GM18951 (cell line): ENCODE results near the gene SPATA32.
"Not testable (repeated sequence)": the region's sequence is repeated elsewhere in the genome, so short reads cannot be mapped to it uniquely, and the experiment has no call there.

ENCODE experiments used
- POLR2A ChIP-seq: IDR thresholded peaks from 4 replicates; pipeline ENCODE4 v1.6.1; 2011; ENCODE audit warnings: mild to moderate bottlenecking; ENCODE audit not compliant: insufficient read length, insufficient read depth; ENCODE audit errors: extremely low read depth
- in situ Hi-C: fragments of 300-500 bp; cut with MboI; formaldehyde crosslinking; loops from one replicate; pipeline ENCODE4 v1.12.0; 2022; ENCODE audit warnings: low sequenced_read_pairs, mixed read lengths, inconsistent platforms; ENCODE audit not compliant: unreplicated experiment

Gene SPATA32

GRCh38 chr17:45261577-45262515 lies at the start of gene SPATA32:
Gene SPATA32, minus strand, starts transcription at chr17:45262094. Its CDS starts 78 bp downstream, at chr17:45262016.
- no peak for TF ChIP-seq POLR2A
- in situ Hi-C loops, result no loop called here

- in situ Hi-C loops, result no loop called here
- TF ChIP-seq POLR2A, result no peak
Measured at GRCh38 chr17:45311401-45311759, 49.5 kb upstream of the SPATA32 start.

GRCh38 chr17:45310380-45311324 lies 48.8 kb upstream of the SPATA32 start:
- no peak for TF ChIP-seq POLR2A
- in situ Hi-C loops, result no loop called here

- in situ Hi-C loops, result no loop called here
- no peak for TF ChIP-seq POLR2A
Measured at GRCh38 chr17:45309400-45309799, 47.5 kb upstream of the SPATA32 start.

- no peak for TF ChIP-seq POLR2A
Measured at GRCh38 chr17:45308840-45309239, 46.9 kb upstream of the SPATA32 start.

GRCh38 chr17:45308016-45308365 lies 46.1 kb upstream of the SPATA32 start:
- no peak for TF ChIP-seq POLR2A
- in situ Hi-C loops, result no loop called here

More at GRCh38 chr17:45308840-45309239, 46.9 kb upstream of the SPATA32 start:
- in situ Hi-C loops, result no loop called here

- in situ Hi-C loops, result no loop called here
Measured at GRCh38 chr17:45307290-45308015, 45.6 kb upstream of the SPATA32 start.

GRCh38 chr17:45306623-45307022 lies 44.7 kb upstream of the SPATA32 start:
- in situ Hi-C loops, result no loop called here
- TF ChIP-seq POLR2A, result no peak

More at GRCh38 chr17:45307290-45308015, 45.6 kb upstream of the SPATA32 start:
- TF ChIP-seq POLR2A, result no peak

- no peak for TF ChIP-seq POLR2A
- in situ Hi-C loops, result no loop called here
Measured at GRCh38 chr17:45306094-45306493, 44.2 kb upstream of the SPATA32 start.

GRCh38 chr17:45305530-45306087 lies 43.7 kb upstream of the SPATA32 start:
- TF ChIP-seq POLR2A, result no peak
- in situ Hi-C loops, result no loop called here

GRCh38 chr17:45302649-45303173 lies 40.8 kb upstream of the SPATA32 start:
- in situ Hi-C loops, result no loop called here
- TF ChIP-seq POLR2A, result no peak

GRCh38 chr17:45302220-45302619 lies 40.3 kb upstream of the SPATA32 start:
- in situ Hi-C loops, result not testable (repeated sequence)
